NCI-H226 (cell line): ENCODE results near the gene PDPK1.
"Not testable (repeated sequence)": the region's sequence is repeated elsewhere in the genome, so short reads cannot be mapped to it uniquely, and the experiment has no call there.

ENCODE experiments used
- DNase-seq: peaks from one replicate; pipeline ENCODE4 v3.0.0-alpha.2; 2015

The PDPK1 gene

DNA sequence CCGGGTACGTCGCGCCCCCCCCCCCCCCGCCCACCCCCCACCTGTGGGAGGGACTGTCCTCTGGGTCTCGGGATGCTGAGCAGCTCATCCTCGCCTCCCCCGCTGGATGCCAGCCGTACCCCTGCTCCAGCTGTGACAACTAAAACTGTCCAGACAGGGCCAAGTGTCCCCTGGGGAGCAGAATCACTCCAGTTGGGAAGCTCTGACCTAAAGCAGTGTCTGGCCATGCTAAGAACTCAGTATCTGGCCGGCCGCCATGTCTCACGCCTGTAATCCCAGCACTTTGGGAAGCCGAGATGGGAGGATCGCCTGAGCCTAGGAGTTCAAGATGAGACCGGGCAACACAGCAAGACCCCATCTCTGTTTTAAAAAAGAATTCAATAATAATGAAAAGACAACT is 83.0 kb downstream of the PDPK1 start:
- DNase-seq = not testable (repeated sequence)

DNA sequence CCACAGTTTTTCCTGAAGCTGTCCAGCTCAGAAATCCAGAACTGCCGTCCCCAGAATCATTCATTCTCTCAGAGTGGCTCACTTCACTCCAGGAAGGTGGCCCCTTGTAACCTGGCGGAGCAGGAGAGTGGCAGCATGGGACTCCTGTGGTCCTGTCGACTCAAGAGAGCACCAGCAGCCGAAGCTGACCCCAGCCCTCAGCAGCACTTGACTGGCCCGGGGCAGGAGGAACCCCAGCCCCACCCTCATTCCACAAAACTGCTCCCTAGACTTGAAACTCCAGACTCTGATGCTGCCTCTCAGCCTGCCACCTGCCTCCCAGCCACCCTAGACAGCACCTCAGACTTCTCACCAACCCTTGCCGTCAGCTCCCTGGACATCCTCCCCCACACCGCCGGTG is 83.6 kb downstream of the PDPK1 start:
- DNase-seq = not testable (repeated sequence)

DNA sequence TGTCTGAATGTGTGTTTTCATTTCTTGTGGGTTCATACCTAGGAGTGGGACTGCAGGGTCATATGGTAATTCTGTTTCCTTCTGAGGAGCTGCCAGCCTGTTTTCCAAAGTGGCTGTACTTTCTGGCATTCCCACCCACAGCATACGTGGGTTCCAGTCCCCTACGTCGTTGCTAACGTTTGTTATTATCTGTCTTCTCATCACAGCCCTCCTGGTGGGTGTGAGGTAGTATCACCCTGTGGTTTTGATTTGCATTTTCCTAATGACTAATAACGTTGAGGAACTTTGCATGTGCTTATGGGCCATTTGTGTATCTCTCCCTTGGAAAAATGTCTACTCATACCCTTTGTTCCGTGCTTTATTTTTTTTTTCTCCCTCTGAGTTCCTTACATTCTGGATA is 89.3 kb downstream of the PDPK1 start:
- not testable (repeated sequence) for DNase-seq

DNA sequence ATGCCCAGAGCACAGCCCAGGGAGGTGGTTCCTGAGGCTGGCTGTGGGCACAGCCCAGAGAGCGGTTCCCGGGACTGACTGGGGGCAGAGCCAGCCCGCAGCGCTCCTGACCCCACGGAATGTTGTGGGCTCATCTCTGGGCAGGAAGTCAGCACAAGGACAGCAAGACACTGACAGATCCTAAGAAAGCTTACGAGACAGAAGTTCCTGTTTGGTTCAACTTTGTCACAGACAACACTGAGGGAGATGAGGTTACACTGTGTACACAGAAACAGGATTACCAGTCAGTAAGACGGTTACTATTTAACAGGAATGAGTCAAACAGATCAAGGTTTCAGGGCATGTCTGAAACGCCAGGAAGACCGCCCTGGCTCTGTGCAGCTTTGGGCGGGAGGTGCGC is 93.4 kb downstream of the PDPK1 start:
- not testable (repeated sequence) for DNase-seq

DNA sequence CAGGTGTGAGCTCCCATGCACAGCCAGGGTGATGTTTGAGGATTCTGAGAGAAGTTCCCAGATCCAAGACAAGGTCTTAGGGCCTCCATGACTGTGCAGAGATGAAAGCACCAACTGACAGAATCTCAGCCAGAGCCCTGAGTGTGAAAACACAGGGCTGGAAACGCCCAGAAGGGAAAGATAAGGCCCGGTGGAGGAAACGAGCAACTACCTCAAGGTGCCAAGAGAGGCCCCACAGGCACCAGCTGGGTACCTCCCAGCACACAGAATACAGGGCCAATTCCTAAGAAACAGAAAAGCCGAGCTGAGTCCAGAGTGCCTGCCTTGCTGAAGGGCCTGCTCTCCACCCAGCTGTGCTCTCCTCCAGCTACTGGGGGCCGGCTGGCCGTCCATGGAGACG is 94.5 kb downstream of the PDPK1 start:
- DNase-seq = not testable (repeated sequence)

DNA sequence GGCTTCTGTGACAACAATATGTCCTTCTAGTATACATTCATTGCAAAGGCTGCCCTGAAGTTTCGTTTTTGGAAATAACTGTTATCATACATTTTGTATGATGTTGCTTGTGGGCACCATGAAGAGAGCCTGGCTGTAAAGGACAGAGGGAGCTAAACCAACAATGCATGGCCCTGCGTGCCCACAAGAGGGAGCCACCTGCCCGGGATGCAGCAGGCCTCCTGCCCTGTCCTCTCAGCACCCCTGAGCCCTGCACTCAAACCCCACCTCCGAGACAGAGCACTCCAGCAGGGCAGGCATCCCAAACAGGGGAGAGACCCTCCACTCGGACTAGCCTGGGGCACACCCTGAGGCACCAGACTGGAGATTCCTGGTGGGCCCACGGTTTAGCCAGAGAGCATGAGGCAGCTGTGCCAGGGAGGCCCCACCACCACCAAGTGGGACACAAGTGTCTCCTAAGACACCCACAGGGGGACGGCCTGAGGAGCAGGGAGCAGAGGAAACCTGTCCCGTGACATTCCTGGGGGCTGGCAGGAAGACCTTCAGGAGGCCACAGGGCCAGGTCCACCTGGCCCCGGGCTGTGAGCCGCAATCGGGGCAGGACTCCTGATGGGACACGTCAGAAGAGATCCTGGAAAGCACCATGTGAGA is 101.4 kb downstream of the PDPK1 start:
- DNase-seq = not testable (repeated sequence)

DNA sequence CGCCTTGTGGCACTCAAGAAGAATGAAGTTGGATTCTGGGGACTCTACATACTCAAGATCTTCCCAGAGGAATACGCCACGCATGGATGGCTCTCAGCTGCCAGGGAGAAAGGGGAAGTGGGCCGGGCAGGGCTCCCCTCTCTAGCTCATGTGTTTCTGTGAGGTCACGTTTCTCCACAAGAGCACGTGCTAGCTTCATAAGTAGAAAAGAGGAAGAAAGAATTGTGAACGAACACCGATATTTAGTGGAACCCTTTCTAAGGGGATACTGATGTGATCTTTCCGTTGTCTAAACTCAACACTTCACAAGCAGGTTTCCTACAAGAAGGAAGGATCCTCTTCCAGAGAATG is 101.9 kb downstream of the PDPK1 start:
- DNase-seq = not testable (repeated sequence)

DNA sequence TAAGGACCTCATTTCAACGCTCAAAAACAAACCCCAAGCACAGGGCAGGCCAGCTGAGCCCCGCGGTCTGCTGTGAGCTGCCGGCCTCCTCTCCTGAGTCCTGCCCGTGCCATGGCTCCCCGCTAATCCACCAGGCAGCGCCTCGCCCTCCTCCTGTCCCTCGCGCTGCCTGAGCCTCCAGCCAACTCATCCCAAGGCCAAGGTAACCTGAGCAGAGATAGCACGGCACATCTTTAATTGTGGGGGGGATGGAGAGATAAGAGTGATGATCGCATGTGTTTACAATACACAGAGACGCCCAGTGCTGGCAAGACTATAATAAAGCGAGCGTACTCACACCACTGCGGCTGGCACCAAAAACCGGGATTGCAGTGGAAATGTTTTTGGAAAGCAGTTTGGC is 104.7 kb downstream of the PDPK1 start:
- not testable (repeated sequence) for DNase-seq

DNA sequence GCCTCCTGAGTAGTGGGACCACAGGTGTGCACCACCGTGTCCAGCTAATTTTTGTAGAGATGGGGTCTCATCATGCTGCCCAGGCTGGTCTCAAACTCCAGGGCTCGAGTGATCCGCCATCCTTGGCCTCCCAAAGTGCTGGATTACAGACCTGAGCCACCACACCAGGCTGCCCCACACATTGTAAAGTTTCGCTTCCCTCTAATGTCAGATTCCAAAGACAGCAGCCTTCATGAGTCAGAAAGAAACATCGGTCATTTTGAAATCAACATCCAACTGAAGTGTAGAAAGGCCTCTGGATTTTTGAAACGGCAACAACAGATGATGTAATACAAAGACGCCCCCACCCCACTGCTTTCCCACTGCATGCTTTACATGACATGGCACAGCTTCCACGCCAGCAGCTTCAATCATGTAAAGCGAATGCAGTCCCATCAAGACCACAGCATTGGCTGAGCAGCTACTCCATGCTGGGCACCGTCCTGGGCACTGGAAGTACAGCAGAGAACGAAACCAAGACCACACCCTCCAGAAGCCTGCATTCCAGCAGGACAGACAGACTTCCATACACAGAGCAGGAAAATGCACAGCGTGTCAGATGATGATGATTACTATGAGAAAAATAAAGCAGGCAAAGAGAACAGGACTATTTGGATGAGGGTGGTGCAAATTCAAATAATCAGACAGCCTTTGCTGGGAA is 107.1 kb downstream of the PDPK1 start:
- not testable (repeated sequence) for DNase-seq

DNA sequence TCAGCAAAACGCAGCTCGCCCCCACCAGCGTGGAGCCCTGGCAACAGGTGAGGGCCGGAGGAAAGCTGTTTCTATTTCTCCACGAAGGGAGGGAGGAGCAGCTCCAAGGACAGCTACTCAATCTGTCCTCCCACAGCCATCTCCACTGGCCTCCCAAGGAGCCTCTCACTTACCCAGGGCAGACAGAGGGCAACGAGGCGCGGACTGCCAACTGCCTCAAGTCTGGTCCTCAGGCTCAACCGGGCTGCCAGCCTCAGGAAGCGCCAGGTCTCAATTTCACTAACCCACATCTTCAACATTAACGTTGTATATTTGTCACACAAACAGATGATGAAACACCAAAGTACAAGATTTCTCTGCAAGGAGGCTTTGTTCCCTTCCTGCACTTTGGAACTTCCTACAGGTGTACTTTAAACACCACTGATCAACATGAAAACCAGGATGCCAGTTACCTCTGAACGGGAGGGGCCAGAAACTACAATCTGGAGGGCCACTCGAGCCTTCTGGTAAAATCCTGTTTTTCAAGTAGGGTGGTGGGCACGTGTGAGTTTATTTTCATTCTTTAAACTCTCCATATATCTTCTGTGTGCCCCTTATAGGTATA is 113.5 kb downstream of the PDPK1 start:
- DNase-seq = not testable (repeated sequence)
